Measurements from ENCODE around the gene GPRIN2.

The GPRIN2 gene

GRCh38 chr10:46546591-46547540, 9.6 kb downstream of the GPRIN2 start:
- no peaks in the 10 kb centered on the region for H3K27me3 ChIP-seq (ENCODE audit: insufficient read depth, low read length)
- no peaks in the 10 kb centered on the region for H3K9me3 ChIP-seq (ENCODE audit: insufficient read depth, low read depth, low read length)
- no peak overlapping the region for H3K9ac ChIP-seq (ENCODE audit: low read depth, low read length)
- peaks cover 9% of the 10 kb centered on the region; the same call in 1 of the 2 replicates for H3K36me3 ChIP-seq (ENCODE audit: insufficient read depth, low read length)
- no peak overlapping the region for H3K27ac ChIP-seq (ENCODE audit: low read depth, low read length)
- 85% methylated on average over 11 of the region's 11 CpGs for WGBS
- H3K4me3 ChIP-seq (ENCODE audit: low read length) = no peak overlapping the region
- H3K4me1 ChIP-seq (ENCODE audit: insufficient read depth, low read length) = peaks cover 2% of the 10 kb centered on the region

GRCh38 chr10:46545861-46546590, 10.4 kb downstream of the GPRIN2 start:
- Histone ChIP-seq H3K27me3 (ENCODE audit: insufficient read depth, low read length) (no peaks in the 10 kb centered on the region), H3K4me1 (ENCODE audit: insufficient read depth, low read length) (peaks cover 7% of the 10 kb centered on the region)
- WGBS = 82% methylated on average over 5 of the region's 5 CpGs

GRCh38 chr10:46544989-46545791, 11.3 kb downstream of the GPRIN2 start:
- 68% methylated on average over 3 of the region's 3 CpGs for WGBS
- H3K27me3 ChIP-seq (ENCODE audit: insufficient read depth, low read length) = peaks cover 8% of the 10 kb centered on the region; the same call in 1 of the 2 replicates
- H3K36me3 ChIP-seq (ENCODE audit: insufficient read depth, low read length) = peaks cover 4% of the 10 kb centered on the region; the same call in 1 of the 2 replicates
- no peak overlapping the region for H3K27ac ChIP-seq (ENCODE audit: low read depth, low read length)
- no peak overlapping the region for H3K4me3 ChIP-seq (ENCODE audit: low read length)
- no peak overlapping the region for H3K9ac ChIP-seq (ENCODE audit: low read depth, low read length)
- no peaks in the 10 kb centered on the region for H3K9me3 ChIP-seq (ENCODE audit: insufficient read depth, low read depth, low read length)
- H3K4me1 ChIP-seq (ENCODE audit: insufficient read depth, low read length) = peaks cover 7% of the 10 kb centered on the region

More at GRCh38 chr10:46545861-46546590, 10.4 kb downstream of the GPRIN2 start:
- H3K4me3 ChIP-seq (ENCODE audit: low read length) = no peak overlapping the region
- H3K9me3 ChIP-seq (ENCODE audit: insufficient read depth, low read depth, low read length) = no peaks in the 10 kb centered on the region
- H3K27ac ChIP-seq (ENCODE audit: low read depth, low read length) = no peak overlapping the region
- H3K36me3 ChIP-seq (ENCODE audit: insufficient read depth, low read length) = peaks cover 6% of the 10 kb centered on the region; the same call in 1 of the 2 replicates
- no peak overlapping the region for H3K9ac ChIP-seq (ENCODE audit: low read depth, low read length)

- Histone ChIP-seq H3K9me3 (ENCODE audit: insufficient read depth, low read depth, low read length) (no peaks in the 10 kb centered on the region), H3K27ac (ENCODE audit: low read depth, low read length) (no peak overlapping the region), H3K27me3 (ENCODE audit: insufficient read depth, low read length) (peaks cover 8% of the 10 kb centered on the region; the same call in 1 of the 2 replicates), H3K4me1 (ENCODE audit: insufficient read depth, low read length) (peaks cover 7% of the 10 kb centered on the region), H3K9ac (ENCODE audit: low read depth, low read length) (no peak overlapping the region), H3K4me3 (ENCODE audit: low read length) (no peak overlapping the region), H3K36me3 (ENCODE audit: insufficient read depth, low read length) (no peaks in the 10 kb centered on the region)
- WGBS = 91% methylated on average over 14 of the region's 14 CpGs
These were observed 12.7 kb downstream of the GPRIN2 start for GRCh38 chr10:46543466-46544377.

- no peaks in the 10 kb centered on the region for H3K36me3 ChIP-seq (ENCODE audit: insufficient read depth, low read length)
- WGBS = 82% methylated on average over 7 of the region's 7 CpGs
These were observed 13.6 kb downstream of the GPRIN2 start for GRCh38 chr10:46542567-46543465.

GRCh38 chr10:46541735-46542566, 14.5 kb downstream of the GPRIN2 start:
- Histone ChIP-seq H3K27me3 (ENCODE audit: insufficient read depth, low read length) (peaks cover 8% of the 10 kb centered on the region; the same call in 1 of the 2 replicates), H3K9me3 (ENCODE audit: insufficient read depth, low read depth, low read length) (no peaks in the 10 kb centered on the region), H3K9ac (ENCODE audit: low read depth, low read length) (no peak overlapping the region), H3K4me3 (ENCODE audit: low read length) (peak overlapping the region; percentile 59), H3K4me1 (ENCODE audit: insufficient read depth, low read length) (peaks cover 7% of the 10 kb centered on the region), H3K36me3 (ENCODE audit: insufficient read depth, low read length) (no peaks in the 10 kb centered on the region), H3K27ac (ENCODE audit: low read depth, low read length) (no peak overlapping the region)
- WGBS = 70% methylated on average over 6 of the region's 7 CpGs

More at GRCh38 chr10:46542567-46543465, 13.6 kb downstream of the GPRIN2 start:
- Histone ChIP-seq H3K4me3 (ENCODE audit: low read length) (no peak overlapping the region), H3K4me1 (ENCODE audit: insufficient read depth, low read length) (peaks cover 7% of the 10 kb centered on the region), H3K27ac (ENCODE audit: low read depth, low read length) (no peak overlapping the region), H3K9ac (ENCODE audit: low read depth, low read length) (no peak overlapping the region), H3K9me3 (ENCODE audit: insufficient read depth, low read depth, low read length) (no peaks in the 10 kb centered on the region), H3K27me3 (ENCODE audit: insufficient read depth, low read length) (peaks cover 8% of the 10 kb centered on the region; the same call in 1 of the 2 replicates)

- peak overlapping the region; percentile 59 for H3K4me3 ChIP-seq (ENCODE audit: low read length)
- 6% methylated on average over 33 of the region's 42 CpGs for WGBS
- no peak overlapping the region for H3K27ac ChIP-seq (ENCODE audit: low read depth, low read length)
- H3K4me1 ChIP-seq (ENCODE audit: insufficient read depth, low read length) = peaks cover 7% of the 10 kb centered on the region
- H3K36me3 ChIP-seq (ENCODE audit: insufficient read depth, low read length) = no peaks in the 10 kb centered on the region
- no peaks in the 10 kb centered on the region for H3K9me3 ChIP-seq (ENCODE audit: insufficient read depth, low read depth, low read length)
- H3K27me3 ChIP-seq (ENCODE audit: insufficient read depth, low read length) = peaks cover 8% of the 10 kb centered on the region; the same call in 1 of the 2 replicates
- peak overlapping the region; percentile 62 for H3K9ac ChIP-seq (ENCODE audit: low read depth, low read length)
These were observed 15.3 kb downstream of the GPRIN2 start for GRCh38 chr10:46541017-46541661.

GRCh38 chr10:46540412-46541016, 15.9 kb downstream of the GPRIN2 start:
- Histone ChIP-seq H3K36me3 (ENCODE audit: insufficient read depth, low read length) (no peaks in the 10 kb centered on the region), H3K9me3 (ENCODE audit: insufficient read depth, low read depth, low read length) (no peaks in the 10 kb centered on the region), H3K4me1 (ENCODE audit: insufficient read depth, low read length) (peaks cover 7% of the 10 kb centered on the region), H3K4me3 (ENCODE audit: low read length) (peak overlapping the region; percentile 59), H3K9ac (ENCODE audit: low read depth, low read length) (no peak overlapping the region), H3K27ac (ENCODE audit: low read depth, low read length) (no peak overlapping the region), H3K27me3 (ENCODE audit: insufficient read depth, low read length) (peaks cover 8% of the 10 kb centered on the region; the same call in 1 of the 2 replicates)
- WGBS = 92% methylated on average over 8 of the region's 8 CpGs
